Activated CD4-positive, alpha-beta T cell treated with anti-CD3 and anti-CD28 coated beads, Interleukin-2, amount 50 U/mL, for 24 hours (primary cell): ENCODE data around the gene ASMTL.
"Not testable (repeated sequence)": the region's sequence is repeated elsewhere in the genome, so short reads cannot be mapped to it uniquely, and the experiment has no call there.

Source experiments
- DNase-seq, 2 donors: peaks; one replicate each; pipeline ENCODE4 v3.0.0-alpha.2; 2020; ENCODE audit warnings: low read depth in 1 of 2, low spot score in 1 of 2

Gene ASMTL

DNA sequence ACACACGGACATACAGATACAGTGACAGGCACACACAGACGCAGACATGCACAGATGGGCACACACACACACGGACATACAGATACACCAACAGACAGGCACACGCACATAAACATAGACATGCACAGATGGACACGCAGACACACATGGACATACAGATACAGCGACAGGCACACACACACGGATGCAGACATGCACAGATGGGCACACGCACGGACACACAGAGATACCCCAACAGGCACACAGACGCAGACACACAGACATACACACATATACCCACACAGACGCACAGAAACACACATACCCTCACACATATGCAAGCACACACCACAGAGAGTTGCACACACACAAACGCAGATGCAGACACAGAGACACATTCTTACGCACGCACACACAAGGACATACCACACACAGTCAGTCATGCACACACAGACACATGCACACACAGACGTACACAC, 36.4 kb downstream of the ASMTL start:
- no peak for DNase-seq

DNA sequence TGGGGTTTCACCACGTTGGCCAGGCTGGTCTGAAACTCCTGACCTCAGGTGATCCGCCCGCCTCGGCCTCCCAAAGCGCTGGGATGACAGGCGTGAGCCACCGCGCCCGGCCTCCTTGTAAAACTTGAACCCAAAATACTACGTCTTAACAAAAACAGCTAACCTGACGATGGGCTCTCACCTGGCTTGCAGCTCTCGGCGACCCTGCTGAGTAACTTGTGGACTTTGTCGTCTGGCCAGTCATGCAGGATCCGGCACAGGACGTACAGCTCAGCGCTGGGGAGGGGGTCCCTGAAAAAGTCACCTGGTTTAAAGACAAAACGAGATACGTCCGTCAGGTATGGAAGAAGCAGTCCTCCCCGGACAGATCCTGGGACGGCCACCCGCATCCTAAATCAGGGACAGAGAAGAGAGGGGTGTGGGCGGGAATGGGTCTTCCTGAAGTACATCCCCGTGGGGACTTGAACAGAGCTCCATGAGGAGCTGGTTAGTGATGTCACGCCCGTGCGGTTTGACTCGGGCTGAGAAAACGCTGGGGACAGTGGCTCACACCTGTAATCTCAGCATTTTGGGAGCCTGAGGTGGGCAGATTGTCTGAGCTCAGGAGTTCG, 40.1 kb downstream of the ASMTL start:
- no peak for DNase-seq

DNA sequence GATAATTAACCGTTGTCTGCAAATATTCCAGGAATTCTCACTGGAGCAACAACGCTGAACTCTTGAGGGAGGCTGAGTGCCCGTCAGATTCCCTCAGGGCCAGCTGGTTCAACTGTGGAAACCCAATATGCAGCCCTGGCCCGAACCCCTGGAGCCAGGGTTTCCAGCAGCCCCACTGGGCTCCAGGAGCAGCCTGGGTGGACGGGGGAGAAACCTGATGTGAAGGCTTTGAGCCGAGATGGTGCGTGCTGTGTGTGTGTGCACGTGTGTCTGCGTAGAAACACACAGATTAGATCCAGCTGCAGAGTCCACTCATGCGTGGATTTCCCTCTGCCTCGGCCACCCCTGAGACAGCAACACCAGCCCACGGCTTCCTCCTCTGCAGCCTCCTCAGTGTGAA, 41.4 kb downstream of the ASMTL start:
- DNase-seq = no peak

DNA sequence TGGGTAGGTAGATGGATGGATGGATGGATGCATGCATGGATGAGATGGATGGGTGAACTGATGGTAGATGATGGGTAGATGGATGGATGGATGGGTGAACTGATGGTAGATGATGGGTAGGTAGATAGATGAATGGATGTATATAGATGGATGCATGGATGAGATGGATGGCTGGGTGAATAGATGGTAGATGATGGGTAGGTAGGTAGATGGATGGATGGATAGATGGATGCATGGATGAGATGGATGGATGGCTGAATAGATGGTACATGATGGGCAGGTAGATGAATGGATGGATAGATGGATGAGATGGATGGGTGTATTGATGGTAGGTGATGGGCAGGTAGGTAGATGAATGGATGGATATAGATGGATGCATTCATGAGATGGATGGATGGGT, 45.7 kb downstream of the ASMTL start:
- DNase-seq = no peak

DNA sequence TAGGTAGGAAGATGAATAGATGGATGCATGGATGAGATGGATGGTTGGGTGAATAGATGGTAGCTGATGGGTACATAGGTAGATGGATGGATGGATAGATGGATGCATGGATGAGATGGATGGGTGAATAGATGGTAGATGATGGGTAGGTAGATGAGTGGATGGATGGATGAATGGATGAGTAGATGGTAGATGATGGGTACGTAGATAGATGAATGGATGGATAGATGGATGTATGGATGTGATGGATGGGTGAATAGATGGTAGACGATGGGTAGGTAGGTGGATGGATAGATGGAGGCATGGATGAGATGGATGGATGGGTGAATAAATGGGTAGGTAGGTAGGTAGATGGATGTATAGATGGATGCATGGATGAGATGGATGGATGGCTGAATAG, 46.9 kb downstream of the ASMTL start:
- DNase-seq = not testable (repeated sequence)

DNA sequence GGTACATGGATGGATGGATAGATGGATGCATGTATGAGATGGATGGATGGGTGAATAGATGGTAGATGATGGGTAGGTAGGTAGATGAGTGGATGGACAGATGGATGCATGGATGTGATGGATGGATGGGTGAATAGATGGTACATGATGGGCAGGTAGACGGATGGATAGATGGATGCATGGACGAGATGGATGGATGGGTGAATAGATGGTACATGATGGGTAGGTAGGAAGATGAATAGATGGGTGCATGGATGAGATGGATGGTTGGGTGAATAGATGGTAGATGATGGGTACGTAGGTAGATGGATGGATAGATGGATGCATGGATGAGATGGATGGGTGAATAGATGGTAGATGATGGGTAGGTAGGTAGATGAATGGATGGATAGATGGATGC, 48.8 kb downstream of the ASMTL start:
- DNase-seq = not testable (repeated sequence)

DNA sequence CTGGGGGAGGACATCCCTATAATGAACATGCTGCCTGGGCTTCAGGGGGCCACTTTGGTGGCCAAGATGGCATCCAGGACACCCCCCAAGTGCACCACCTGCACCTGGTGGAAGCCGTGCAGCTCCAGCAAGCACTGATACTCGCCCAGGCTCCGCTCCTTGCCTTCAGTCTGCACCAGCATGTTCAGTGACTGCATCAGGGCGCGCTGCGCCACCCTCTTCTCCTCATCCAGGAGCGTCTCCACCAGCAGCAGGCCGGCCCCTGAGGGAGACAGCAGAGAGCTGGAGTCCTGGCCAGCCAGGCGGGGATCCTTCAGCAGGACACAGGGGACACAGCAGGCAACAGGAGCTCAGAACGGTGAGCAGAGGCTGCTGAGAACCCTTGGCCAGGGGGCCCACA, 49.5 kb downstream of the ASMTL start:
- DNase-seq = no peak

DNA sequence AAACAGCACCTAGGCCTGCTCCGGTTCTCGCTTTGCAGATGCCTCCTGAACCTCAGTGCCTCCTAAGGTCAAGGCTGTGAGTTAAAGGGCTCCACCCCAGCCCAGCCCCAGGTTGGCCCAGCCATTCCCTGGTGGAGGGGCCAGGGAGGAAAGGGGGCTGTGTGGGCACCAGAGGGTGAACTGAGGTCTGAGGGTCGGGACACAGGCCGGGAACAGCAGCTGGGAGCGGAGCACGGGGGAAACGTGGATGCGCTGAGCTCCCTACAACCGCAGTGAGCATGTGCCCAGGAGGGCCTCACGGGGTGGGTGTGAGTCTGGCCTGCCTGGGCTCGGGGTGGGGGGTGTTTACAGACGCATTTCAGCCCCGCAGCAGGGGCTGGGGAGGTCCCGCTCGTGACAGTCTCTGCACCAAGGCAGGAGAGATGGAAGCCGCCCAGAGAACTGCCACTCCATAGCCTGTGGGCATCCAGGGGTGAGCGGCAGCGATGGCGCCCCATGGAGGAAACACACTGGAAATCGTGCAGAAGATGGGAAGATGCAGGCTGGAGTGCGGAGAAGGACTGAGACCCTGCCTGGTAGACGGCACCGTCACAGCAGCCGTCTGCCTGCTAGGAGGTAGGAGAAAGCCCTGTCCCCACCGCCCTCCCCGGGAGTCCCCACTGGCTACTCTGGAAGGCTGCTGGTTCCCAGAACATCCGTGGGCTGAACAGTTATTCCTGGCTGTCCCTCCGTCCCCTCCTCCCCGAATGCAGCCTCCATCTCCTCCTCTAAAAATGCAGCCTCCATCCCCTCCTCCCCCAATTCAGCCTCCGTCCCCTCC, 50.9 kb downstream of the ASMTL start:
- DNase-seq = no peak

DNA sequence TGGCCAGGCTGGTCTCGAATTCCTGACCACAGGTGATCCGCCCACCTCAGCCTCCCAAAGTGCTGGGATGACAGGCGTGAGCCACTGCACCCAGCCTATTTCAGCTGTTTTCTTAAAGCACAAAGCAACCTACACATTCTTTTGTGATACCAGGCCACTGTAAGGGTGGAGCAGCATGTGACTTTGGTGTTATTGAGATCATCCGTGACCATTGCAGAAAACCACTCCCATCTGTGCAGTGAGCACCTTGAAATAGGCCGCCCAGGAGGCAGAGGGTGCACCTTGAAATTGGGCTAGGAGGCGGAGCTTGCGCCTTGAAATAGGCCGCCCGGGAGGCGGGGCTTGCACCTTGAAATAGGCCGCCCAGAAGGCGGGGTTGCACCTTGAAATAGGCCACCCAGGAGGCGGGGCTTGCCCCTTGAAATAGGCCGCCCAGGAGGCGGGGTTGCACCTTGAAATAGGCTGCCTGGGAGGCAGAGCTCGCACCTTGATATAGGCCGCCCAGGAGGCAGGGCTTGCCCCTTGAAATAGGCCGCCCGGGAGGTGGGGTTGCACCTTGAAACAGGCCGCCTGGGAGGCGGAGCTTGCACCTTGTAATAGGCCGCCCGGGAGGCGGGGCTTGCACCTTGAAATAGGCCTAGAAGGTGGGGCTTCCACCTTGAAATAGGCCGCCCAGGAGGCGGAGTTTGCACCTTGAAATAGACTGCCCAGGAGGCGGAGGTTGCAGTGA, 51.8 kb downstream of the ASMTL start:
- no peak for DNase-seq

DNA sequence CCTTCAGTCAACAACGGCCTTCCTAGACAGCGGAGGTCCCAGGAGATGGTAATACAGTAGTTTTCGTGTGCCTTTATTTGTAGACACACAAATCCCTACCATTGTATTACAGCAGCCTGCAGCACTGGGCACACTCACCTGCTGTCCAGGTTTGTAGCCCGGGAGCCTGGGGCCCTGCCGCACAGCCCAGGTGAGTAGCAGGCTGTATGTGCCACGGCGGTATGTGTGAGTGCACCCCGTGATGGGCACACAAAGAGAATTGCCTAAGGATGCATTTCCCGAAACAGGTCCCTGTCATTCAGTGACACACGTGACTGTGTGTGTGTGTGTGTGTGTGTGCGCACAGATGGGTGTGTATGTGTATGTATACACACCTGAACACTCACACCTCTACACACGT, 52.7 kb downstream of the ASMTL start:
- no peak for DNase-seq

DNA sequence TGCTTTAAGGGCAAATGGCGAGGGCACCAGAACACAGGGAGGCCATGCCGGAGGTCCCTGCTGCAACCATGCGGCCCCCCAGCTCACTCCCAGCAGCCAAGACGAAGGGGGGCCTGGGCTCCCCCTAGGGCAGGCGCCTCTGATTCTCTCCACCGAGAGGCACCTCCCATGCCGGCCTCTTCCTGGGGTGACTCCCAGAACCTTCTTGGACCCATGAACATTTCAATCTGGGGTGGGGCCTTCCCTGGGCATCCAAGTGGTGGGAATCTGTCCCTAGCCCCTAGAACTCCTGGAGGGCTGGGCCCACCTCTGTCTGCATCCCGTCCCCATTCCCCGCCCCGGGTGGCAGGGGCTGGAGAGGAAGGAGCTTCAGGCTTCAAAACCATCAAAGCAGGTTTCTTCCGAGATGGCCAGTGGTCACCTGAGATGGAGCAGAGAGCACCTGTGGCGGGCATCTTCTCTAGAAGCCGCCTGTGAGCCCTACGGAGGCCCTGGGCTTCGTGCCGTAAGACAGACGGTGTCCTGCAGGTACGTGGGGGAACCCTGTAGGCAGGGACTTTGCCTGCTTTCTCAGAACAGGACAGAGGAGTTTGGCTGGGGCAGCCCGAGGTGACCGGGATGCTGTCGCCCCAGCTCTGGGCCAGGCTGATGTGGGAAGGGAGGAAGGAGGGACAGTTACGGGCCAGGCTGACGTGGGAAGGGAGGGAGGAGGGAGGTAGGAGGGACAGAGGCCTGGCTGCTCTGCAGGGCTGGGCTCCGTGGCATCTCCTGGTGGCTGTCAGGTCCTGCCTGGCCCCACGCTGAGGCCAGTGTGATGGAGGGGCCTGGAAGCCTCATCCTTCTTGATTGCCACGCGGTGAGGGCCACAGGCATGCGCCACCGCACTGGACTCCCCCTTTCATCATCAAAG, 54.0 kb downstream of the ASMTL start:
- DNase-seq = no peak

DNA sequence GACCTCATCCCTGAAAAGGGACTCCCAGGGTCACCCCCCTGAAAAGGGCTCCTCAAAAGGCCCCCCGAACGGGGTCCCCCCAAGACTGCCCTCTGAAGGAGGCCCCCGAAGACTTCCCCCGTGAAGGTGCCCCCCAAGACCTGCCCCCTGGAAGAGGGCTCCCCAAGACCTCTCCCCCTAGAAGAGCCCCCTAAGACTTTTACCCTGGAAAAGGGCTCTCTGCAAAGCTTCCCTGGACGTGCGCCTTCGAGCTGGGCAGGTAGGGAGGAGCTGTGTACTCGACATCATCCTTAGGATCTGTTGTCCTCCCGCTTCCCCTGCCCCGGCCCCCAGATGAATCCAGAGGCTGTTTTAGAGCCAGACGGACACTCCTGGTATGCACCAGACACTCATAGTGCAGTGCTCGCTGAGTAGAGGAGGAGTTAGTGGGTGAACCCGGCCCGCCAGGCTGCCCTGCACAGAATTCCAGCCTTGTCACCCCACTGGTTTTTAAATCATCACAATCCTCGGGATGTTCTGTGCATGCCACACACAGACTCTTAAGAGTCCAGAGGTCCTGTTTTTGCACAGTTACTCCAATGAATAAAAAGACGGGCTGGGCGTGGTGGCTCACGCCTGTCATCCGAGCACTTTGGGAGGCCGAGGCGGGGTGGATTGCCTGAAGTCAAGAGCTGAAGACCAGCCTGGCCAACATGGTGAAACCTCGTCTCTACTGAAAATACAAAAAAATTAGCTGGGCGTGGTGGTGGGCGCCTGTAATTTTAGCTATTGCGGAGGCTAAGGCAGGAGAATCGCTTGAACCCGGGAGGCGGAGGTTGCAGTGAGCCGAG, 55.1 kb downstream of the ASMTL start:
- DNase-seq = no peak

DNA sequence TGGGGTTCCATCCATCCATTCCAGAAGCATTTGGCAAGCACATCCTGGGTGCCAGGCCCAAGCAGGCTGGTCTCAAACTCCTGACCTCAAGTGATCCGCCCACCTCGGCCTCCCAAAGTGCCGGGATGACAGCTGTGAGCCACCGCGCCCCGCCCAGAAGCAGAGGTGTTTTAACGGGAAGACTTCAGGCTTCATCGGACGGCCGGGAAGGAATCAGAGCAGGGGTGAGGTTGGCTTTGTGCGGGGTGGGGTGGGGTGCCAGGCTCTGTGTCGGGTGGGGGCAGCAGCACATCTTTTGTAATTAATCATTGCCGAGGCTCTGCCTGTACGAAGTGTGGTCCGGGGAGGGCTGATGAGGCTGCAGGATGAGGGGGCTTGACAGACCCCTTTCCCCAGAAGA, 55.7 kb downstream of the ASMTL start:
- no peak for DNase-seq

DNA sequence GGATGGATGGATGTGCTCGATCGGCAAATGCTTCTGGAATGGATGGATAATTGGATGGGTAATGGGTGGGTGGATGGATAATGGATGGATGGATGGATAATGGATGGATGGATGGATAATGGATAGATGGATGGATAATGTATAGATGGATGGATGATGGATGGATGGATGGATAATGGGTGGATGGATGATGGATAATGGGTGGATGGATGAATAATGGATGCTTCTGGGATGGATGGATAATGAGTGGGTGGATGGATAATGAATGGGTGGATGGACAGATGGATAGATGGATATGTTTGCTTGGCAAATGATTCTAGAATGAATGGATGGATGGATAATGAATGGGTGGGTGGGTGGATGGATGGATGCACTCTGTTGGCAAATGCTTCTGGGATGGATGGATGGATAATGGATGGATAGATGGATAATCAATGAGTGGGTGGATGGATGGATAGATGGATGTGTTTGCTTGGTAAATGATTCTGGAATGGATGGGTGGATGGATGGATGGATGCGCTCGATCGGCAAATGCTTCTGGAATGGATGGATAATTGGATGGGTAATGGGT, 57.0 kb downstream of the ASMTL start:
- DNase-seq = no peak

DNA sequence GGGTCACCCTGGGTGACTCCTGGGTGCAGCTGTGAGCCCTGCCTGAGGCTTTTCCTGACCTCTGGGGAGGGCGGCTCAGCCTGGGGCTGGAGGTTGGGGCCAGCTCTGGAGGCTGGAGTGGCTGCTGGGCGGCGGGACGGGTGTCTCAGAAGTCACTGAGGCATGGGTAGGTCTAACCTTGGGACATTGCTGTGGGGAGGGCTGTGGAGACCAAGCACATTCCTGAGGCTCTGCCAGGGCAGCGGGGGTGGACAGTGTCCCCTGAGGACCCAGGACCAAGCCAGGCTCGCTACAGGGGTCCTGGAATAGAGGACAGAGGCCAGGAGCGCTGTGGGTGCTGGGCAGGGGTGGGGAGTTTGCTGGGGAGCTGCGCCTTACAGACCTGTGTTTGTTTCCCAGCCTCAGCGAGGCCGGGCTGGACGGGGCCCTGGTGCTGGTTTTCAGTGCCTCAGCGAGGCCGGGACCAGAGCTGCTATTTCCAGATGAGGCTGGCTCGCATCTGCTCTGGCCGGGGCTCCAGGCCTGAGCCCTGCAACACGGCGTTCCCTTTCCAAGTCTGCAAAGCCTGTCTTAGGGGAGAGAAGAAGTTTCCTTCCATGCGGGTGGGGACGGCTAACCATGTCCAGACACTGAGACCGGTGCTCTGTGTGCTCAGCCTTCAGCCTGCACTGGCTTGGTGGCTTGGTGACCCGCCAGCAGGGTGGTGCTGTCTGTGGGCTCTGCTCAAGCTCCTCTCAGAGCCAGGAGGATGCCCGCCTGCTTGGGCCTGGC, 57.8 kb downstream of the ASMTL start:
- no peak for DNase-seq

DNA sequence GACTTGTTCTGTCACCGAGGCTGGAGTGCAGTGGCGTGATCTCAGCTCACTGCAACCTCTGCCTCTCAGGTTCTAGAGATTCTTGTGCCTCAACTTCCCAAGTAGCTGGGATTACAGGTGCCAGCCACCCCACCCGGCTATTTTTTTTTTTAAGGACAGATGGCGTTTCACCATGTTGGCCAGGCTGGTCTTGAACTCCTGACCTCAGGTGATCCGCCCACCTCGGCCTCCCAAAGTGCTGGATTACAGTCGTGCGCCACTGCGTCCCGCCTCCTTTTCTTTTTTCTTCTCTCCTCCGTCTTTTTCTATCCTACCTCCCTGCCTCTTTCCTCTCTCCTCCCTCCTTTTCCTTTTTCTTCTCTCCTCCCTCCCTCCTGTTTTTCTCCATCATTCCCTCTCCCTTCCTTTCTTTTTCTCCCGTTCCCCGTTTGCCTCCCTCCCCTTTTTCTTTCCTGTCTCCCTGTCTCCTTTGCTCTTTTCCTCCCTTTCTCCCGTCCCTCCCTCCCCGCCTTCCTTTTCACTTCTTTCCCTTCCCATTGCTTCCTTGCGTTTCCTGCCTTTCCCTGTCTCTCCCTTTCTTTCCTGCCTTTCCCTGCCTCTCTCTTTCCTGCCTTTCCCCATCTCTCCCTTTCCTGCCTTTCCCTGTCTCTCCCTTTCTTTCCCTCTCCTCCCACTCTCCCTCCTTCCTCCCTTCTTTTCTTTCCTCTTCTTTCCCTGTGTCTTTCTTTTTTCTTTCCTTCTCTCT, 58.7 kb downstream of the ASMTL start:
- no peak for DNase-seq

DNA sequence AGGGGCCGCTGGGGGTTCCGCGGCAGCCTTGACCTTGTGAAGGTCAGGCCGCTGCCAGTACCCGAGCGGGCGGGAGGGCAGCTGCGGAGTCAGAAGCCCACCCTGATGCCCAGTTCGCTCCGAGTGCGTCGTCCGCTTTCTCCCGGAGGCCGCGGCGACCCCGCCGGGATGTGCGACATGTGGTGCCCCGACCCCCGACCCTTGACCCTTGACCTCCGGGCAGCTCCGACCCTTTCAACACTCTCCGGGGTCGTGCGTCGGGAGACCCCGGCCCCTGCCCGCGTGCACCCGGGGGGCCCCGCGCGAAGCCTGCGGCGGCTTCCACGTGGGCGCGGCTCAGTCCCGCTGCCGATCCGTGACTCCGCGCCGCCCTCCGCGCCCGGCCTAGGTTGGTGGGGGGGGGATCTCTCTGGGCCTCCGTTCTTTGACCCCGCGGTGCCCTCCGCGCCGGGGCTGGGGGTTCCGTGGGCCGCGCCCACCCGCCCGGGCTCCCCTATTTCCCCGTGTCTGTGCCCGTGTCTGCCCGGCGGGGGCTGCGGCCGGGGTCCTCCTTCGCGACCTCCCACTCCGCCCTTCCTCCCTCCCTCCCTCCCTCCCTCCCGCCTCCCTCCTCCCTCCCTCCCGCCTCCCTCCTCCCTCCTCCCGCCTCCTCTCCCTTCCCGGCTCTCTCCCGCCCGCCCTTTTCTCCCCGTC, 60.2 kb downstream of the ASMTL start:
- DNase-seq = no peak
